ENCODE results near the gene PTPN6.

PTPN6 gene

DNA sequence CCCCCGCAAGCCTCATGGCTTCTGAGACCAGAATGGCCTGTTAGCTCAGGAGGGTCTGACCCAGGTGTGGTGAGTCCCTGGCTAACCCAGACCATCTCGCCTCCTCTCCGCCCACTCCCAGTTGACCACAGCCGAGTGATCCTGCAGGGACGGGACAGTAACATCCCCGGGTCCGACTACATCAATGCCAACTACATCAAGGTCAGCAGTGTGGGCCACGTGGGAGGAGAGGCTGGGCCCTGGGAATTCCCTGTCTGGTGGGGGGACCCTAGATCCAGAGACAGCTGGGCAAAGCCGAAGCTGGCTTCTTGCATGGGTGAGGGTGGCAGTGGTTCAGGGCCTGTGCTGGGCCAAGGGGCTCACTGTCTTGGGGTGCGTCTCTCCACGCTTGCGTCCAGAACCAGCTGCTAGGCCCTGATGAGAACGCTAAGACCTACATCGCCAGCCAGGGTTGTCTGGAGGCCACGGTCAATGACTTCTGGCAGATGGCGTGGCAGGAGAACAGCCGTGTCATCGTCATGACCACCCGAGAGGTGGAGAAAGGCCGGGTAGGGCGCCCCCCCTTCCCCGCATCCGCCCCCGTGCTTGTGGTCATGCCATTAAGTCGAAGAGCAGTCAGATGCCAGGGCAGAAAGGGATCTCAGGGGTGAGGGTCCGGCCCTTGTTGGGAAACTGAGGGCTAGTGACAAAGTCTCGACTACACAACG is 5.0 kb downstream of the PTPN6 start:
- peak; percentile 36 for DNase-seq (ENCODE audit: low spot score)

DNA sequence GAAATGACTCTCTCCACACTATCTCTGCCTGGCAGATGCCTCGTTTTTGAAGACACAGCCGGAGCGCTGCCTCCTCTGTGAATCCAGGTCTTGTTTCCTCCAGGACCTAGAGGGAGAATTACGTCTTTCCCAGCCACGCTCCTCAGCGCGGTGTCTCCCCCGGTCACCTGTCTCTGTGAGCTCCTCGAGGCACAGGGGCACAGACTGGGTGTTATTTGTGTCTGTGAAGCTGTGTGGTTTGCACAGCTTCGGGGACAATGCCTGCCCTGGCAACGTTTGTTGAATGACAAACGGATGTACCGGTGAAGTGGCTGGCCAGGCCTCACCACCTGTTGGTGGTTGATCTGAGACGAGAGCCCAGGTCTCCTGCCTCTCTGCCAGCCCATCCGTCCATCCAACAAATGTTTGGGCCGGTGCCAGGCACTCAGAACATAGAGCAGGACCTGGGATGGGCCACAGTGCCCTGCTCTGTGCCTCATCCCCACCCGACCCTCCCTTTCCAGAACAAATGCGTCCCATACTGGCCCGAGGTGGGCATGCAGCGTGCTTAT is 6.1 kb downstream of the PTPN6 start:
- DNase-seq (ENCODE audit: low spot score), result peak; percentile 51

DNA sequence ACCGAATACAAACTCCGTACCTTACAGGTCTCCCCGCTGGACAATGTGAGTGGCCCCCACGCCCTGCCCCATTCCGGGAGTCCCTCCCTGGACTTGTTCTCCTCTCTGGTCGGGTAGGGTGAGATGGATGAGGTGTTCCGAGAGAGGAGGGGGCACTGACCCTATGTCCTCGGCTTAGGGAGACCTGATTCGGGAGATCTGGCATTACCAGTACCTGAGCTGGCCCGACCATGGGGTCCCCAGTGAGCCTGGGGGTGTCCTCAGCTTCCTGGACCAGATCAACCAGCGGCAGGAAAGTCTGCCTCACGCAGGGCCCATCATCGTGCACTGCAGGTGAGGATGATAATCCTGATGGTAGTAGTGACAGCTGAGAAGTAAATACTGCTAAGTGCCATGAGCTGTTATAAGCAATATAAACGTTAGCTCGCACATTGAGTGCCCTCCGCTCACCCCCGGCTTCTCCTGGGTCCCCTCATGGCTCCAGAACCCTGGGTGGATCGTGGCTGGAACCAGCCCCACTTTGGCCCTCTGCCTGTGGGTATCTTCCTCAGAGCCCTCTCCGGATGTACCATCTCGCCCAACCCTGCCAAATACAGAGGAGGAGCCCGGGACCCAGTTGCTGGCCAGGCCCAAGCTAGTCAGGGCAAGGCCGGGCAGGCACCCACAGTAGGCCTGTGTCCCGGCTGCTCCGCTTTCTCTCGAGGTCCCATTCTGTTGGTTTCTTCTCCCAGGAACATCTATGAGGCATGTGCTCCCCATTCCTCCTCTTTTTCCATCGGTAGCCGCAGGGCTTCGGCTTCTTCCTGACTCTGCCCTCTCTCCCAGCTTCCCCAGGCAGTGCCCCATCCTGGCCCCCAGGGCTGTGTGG is 6.8 kb downstream of the PTPN6 start:
- DNase-seq (ENCODE audit: low spot score), result no peak

DNA sequence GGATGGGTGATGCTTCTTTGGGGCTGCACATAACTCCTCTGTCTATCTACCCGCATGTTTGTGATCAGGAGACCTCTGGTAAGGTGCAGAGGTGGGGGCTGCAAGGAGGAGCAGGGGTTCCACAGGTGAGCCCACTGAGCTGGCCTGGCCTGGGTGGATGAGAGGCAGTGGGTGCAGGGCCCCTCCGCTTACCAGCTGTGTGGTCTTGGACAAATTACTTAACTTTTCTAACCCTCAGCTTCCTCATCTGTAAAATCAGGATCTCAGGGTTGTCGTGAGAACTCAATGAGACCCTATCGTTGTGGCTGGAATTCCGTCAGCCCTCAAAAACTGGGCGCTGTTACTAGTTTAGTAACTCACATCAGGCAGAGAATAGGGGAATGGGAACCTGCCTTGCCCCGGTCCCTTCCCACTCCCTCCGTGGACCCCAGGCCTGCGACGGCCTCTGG is 7.5 kb downstream of the PTPN6 start:
- DNase-seq (ENCODE audit: low spot score), result no peak

DNA sequence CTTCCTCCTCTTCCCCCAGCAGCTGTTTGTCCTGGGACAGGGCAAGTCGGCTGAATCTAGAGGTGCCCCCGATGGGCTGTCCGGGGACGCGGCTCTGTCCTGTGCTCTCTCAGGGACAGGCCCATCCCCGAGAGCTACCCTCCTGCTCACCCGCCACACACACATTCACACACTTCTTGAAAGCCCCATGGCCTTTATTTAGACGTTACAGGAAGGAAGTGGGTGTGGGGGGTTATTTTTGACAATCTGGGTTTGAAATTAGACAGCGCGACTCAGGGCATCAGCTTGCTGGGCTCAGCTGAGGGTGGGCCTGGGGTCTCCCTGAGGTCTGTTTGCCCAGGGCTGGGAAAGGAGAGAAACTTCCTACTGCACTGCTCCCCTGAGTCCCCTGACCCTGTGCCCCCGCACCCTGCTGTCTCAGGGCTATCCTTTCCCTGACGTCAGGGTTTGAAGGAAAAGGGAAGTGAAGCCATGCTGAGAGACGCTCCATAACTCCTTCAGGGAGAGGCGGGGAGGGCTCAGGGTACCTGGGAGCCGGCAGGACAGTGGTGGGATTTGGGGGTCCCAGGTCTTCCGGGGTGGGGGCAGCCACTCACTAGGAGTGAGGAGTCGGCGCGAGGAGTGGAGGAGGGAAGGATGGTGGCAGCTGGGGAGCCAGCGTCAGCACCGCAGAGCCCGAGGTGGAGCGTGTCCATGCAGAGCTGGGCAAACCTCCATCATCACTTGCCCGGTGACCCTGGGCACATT is 8.1 kb downstream of the PTPN6 start:
- DNase-seq (ENCODE audit: low spot score), result peak; percentile 86

DNA sequence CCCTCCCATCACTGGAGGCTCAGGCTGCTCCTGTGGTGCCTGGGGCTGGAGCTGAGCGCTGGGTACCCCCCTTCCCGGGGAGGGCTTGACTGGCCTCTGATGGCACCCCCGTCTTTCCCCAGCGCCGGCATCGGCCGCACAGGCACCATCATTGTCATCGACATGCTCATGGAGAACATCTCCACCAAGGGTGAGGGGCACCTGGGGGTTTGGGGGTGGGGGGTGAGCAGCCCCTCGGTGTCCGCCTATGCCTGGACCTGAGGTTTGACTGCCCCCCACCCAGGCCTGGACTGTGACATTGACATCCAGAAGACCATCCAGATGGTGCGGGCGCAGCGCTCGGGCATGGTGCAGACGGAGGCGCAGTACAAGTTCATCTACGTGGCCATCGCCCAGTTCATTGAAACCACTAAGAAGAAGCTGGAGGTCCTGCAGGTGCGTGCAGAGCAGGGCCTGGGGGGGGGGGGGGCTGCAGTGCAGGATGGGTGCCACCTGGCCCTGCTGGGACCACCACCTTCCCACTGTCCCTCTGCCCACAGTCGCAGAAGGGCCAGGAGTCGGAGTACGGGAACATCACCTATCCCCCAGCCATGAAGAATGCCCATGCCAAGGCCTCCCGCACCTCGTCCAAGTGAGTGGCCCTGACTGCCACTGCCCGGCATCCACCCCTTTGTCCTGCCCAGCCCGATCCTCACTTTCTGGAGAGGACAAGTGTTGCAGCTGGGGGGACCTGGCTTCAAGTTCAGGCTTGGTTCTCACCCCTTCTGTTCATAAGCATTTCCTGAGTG is 8.8 kb downstream of the PTPN6 start:
- no peak for DNase-seq (ENCODE audit: low spot score)

DNA sequence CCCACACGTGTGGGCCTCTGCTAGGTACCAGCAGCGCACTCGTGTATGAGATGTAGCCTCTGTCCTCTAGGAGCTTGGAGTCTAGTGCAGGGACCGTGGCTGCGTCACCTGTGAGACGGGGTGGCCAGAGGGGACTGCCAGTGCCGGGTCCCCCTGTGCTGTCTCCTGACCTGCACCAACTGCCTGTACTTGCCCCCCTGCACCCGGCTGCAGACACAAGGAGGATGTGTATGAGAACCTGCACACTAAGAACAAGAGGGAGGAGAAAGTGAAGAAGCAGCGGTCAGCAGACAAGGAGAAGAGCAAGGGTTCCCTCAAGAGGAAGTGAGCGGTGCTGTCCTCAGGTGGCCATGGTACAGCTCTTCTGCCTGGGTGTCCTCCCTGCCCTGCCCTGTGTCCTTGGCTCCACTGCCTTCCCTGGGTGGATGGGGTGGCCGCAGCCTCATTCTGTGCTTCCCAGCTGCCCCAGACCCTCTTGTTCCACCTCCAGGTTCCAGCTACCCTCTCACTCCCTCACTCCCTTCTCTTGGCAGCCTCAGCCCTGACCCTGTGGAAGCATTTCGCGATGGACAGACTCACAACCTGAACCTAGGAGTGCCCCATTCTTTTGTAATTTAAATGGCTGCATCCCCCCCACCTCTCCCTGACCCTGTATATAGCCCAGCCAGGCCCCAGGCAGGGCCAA is 9.6 kb downstream of the PTPN6 start:
- peak; percentile 42 for DNase-seq (ENCODE audit: low spot score)

DNA sequence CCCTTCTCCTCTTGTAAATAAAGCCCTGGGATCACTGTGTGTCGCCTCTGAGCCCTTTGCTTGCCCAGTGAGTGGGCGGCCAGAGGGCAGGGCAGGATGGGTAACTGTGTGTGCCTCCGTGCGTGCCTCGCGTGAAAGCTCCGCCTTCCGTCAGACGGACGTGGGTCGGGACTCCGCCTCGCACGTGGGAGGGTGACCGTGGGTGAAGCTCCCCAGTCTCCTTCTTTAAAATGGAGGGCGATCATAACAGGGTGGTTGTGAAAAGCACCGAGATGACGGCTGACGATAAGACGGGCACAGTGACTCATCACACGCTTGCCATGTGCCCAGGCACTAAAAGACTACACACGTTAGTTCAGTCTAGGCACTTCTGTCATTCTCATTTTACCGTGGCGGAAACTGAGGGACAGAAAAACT is 10.1 kb downstream of the PTPN6 start:
- DNase-seq (ENCODE audit: low spot score), result peak; percentile 96

DNA sequence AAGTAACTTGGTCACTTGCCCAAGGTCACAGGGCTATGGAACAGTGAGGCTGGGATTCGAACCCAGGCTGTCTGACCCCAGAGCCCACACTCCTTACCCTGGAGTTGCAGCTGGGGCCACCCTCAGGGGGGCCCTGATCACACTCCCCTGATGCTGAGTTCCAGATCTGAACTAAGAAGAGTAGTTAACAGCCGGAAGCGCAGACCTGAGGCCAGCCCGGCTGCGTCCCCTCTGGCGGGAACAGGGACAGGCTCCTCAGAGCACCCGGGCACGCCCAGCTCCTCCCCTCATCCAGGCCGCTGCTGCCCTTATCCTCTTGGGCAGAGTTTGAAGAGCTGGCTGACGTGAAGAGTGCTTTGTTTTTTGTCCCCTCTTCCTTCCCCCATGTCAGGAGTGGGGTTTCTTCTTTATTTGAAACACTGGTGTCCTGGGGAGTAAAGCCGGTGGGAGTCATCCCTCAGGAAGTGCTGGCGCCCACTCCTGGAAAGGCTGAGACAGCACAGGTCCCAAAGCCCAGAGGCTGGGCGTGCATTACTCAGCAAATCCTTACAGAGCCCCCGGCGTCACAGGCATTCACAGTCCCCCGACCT is 10.6 kb downstream of the PTPN6 start:
- no peak for DNase-seq (ENCODE audit: low spot score)

DNA sequence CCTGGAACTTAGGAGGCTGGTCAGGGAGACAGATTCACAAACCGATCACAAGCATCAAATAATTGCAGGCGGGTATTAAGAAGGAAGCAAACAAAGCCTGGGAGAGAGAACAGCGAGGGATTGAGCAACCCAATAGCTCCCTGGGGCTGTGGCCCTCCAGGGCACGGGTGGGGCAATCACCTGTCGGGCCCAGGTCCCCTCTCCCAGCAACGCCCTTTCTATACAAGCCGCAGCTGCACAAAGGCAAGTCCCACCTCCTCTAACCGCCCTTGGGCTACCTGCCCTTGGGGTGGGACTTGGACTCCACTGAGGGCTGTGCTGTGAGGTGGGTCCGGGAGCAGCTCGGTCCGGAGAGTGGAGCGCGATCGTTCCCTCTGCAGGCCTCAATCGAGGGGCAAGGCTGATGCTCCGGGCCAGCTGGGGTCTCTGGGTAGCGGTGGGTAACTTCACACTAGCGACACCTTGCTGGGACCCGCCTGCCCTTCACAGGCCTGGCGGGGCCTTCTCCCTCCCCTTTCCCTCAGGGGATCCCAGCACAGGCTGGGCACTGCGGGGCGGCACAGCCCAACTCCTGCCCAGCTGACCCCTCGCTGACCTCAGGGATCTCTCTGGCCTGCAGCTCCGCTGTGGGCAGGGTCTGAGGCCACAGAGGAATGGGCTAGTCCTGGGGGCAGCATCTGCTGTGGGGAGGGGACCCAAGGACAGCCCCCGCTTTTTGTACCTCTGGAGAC is 11.3 kb downstream of the PTPN6 start:
- no peak for DNase-seq (ENCODE audit: low spot score)

DNA sequence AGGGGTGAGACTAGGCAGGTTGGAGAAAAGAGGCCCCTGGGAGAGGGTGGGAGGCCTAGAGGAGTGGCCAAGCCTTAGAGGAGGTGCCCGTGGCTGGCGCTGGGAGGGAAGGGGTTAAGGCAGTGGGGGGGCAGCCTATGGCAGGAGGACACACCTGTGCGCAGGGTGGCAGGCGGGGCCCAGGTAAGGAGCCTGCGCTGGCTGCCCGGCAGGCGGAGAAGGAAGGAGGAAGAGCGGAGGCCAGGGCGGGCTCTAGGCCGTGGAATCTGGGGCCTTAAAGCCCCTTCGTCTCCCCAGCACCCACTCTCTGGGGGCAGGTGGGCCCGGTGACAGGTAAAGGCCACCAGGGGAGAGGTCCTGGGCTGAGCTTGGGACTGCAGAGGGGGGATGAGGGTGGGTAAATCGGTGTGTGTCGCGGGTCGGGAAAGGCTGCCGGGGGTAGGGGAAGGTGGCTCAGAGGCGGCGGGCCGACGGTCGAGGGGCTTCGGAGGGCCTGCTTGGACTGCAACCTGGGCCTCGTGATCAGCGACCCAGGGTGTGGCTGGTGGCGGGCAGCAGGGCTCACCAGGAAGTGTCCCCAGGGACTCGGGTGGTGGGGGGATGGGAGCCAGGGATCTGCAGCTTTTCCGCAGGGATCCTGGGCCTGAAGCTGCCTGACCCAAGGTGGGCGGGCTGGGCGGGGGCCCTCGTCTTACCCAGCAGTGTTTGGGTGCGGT is 12.0 kb downstream of the PTPN6 start:
- DNase-seq (ENCODE audit: low spot score), result no peak

DNA sequence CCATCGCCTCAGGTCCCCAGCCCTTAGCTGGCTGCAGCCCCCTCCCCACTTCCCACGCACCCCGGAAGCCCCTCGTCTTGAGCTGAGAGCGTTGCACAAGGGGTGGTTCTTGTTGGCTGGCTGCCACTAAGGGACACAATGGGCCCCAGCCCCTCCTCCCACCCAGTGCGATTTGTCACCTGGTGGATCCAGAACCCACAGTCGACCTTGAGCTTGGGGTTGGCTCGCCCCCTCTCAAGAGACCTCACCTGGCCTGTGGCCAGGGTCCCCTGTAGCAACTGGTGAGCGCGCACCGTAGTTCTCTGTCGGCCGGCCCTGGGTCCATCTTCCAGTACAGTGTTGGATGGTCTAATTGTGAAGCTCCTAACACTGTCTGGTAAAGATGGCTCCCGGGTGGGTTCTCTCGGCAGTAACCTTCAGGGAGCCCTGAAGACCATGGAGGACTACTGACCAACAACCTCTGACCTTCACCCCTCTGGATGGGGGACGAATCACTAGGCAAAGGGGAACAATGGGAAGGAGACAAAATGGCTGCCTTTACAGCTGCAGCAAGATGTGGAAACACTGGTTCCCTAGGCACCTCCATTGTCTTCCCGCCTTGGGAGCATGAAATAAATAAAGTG is 12.7 kb downstream of the PTPN6 start:
- DNase-seq (ENCODE audit: low spot score), result no peak

DNA sequence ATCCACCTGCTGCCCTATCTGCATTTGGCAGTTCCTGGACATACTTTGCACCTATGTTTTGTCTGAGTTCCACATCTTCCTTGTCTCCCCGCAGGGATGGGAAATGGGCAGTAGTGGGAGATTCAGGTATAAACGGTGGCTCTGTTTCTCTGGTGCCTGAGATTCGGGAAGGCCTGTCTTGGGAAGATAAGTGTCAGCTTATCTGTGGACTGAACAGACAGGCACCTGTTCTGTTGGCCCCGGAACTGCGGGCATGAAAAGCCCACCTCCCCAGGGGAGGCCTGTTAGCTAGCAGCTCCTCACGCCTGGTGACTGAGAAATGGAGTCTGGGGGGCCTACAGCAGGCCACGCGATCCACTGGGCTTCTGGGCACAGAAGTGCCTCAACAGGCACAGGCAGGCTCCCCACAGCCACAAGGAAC is 13.5 kb downstream of the PTPN6 start:
- DNase-seq (ENCODE audit: low spot score), result no peak

DNA sequence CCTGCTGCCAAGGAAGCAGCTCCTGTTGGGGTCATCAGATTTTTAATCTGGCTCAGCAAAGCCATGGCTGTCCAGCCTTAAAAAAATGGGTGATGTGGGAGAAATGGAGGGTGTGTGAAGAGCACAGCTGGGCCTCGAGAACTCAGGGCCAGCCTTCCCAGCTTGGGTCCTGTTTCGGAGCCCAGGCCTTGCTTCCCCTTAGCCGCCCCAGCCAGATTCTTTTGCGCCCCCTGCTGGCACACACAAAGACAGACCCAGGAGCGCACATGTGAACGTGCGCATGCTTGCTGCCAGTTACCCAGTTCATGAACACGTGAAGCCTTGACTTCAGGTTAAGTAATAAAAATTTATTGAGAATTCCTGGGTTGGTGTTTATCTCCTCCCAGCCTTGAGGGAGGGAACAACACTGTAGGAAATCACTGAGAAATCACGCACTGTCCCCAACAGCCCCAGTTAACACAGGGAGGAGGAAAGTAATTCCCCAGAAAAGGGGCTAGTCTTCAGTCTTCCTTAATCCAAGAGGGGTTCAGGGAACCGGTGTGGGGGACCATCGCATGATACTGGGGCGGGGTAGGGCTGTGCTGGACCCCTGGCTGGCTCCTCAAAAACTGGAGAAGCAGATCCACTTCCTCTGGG is 14.0 kb downstream of the PTPN6 start:
- peak; percentile 93 for DNase-seq (ENCODE audit: low spot score)

DNA sequence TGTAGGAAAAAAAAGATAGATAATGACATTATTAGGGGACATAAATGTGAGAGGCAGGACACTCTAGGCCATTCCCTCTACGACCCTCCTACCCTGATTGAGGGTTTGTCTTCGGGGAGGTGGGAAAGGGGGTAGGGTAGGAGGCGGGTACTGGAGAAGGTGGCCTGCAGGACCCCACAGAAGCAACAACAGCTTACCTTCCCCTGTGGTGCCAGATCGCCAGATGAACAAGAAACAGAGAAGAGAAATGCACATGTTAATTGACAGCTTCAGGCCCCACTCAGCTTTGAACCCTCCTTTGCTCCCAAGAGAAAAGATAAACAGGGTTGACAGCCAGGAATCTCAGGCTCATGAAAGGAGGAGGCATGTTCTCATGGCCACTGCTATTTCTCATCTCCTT is 14.6 kb downstream of the PTPN6 start:
- DNase-seq (ENCODE audit: low spot score), result no peak

DNA sequence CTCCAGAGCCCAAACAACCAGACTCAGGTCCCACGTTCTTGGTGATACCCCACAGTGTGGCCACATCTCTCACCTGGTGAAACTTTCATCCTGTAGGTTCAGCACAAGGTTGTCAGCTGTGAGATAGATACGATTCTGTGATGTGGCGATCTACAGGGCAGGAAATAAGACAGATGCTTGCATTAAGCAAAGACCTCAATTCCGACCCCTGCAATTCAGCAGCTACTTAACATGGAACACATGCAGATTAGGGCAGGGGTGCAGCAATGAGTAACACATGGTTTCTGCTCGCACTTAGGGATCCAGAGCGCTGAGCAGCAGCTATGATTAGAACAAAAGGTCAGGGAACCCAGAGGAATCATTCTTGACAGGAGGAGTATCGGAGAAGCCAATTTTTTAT is 15.2 kb downstream of the PTPN6 start:
- DNase-seq (ENCODE audit: low spot score), result no peak

DNA sequence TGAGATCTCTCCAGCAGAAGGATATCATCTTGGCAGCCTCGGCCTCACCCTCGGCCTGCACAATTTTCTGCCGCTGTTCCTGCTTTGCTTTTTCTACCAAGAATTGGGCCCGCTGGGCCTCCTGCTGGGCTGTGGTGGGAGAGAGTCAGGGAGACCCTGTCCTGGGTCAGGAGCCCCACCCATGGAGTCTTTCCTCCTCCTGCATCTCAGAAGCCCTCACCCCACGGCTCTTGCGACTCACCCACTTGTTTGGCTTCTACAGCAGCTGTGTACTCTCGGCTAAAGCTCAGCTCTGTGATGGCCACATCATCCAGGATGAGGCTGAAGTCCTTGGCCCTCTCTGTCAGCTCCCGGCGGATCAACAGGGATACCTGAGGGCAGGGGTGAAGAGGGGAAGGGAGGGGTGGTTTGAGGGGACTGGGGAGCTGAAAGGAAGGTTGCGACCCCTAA is 16.5 kb downstream of the PTPN6 start:
- no peak for DNase-seq (ENCODE audit: low spot score)

DNA sequence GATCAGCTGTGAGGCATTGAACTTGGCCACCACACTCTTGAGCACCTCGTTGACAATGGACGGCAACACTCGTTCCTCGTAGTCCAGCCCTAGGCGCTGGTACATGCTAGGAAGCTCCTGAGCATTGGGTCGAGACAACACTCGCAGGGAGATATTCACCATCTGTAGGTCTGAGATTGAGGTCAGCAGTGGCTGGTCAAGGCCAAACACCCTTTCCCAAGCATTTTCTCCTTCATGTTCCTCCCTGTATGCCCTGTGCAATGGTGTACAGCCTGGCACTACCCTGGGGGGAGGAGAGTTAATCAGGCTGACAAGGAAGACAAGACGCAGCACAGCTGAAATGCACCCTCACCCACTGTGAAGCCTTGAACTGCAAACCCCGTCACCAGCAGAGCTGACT is 17.3 kb downstream of the PTPN6 start:
- no peak for DNase-seq (ENCODE audit: low spot score)
